LNCAP (cell line): ENCODE results near the gene SATB1.

Source experiments
- CTCF ChIP-seq: fragments of 450-650 bp; IDR thresholded peaks from 2 replicates; pipeline ENCODE4 v1.5.1; 2017; ENCODE audit warnings: mild to moderate bottlenecking

Gene SATB1

DNA sequence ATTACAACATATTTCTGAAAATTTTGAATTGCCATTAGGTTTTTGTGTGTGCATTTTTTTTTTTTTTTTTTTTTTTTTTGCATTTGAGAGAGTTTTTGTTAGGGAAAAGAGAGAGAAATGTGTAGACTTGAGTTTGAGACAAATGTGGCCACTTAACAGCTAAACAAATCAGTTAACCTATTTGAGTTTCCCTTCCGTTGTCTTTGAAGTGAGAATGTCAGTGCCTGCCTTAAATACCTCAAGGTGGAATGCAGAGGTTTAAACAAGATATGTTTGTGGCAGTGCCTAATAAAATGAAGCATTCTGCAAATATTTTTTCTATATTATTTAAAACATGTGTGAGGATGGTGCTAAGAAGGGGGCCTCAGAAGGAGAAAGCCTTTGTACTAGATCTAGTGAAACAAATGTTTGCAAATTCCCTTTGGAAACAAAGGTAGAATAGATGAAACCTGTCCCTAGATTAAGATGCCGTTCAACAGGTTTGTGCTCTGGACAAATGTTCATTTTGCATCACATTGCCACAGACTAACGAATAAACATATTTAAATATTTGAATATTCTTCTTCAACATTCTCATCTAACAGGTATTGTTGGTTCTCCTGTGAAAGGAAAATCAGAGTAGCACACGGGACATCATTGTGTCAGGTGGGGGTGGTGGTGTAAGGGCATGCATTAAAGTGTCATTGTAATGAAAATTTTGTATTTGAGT lies 80.7 kb downstream of the SATB1 start:
- no peak for TF ChIP-seq CTCF

DNA sequence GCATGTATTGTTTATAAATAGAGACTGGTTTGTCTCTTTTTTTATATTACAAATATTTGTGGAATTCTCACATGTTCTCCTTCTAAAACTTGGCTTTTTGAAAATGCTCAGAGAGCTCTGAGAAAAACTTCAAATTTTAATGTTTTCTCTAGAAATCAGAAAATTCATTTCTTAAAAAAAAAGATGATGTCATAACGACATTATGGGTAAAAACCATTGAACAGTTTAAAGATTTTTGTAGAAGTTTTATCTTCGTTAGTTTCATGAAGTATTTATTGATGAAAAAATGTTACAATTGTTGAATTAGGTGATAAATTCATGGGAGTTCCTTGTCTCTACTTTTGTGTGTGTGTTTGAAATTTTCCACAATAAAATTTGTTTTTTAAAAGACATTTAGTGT lies 81.3 kb downstream of the SATB1 start:
- TF ChIP-seq CTCF = no peak

DNA sequence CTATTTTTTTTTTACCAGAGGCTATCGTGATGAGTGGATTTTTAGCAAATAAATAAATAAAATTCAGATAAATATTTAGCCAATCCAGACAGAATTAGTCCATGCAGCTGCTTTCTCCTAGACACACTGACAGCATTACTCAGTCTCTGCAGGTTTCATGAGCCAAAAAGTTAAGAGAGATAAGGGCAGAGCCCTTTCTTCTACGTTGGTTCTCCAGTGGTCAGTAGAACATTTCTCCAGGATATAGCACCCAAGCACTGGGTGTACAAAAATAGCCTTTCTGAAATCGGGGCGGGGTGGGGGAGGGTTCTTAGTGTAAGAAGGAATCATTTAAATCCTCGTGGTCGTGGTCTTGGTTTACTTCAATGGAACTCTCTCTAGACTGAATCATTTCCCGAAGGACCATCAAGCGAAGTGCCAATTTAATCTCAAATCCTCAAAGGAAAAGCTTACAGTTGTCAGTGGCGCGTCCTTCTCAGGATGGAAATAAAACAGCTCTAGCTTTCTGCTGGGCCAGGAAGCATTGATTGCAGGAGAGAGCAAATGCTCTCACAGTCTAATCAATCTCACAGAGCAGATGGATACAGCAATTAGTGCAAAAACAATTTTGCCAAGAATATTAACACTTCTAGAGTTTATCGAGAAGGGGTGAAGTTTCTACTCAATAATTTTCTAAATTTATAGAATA lies 86.2 kb downstream of the SATB1 start:
- no peak for TF ChIP-seq CTCF

GRCh38 chr3:18337231-18337630 lies 87.9 kb downstream of the SATB1 start:
- no peak for TF ChIP-seq CTCF

- no peak for TF ChIP-seq CTCF
These were observed 90.1 kb downstream of the SATB1 start for GRCh38 chr3:18334837-18335601.

GRCh38 chr3:18308096-18308650 lies 117.0 kb downstream of the SATB1 start:
- no peak for TF ChIP-seq CTCF

DNA sequence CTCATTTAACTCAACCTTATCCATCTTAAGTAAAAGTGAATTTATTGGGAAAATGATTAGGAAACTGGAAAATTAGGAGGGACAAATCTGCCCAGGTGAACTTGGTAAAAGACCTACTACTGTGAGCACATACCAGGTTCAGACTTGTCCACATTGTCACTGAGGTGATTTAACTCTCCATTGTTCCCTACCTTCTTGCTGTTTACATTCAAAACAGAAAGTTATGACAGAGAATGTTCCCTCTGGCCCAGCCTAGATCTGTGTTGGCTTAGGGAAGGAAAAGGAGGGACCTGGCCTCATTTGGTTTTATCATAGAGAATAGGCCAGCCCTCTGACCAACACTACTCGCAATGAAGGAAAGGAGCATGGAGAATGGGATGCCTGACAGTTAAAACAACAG lies 117.6 kb downstream of the SATB1 start:
- TF ChIP-seq CTCF = no peak
